HG02970 (cell line): Measurements from ENCODE around the gene RPLP2.

Source experiments
- ATAC-seq: cut with Tn5 transposase; IDR thresholded peaks from one replicate; pipeline ENCODE4 v1.9.1; 2021; ENCODE audit warnings: mild to moderate bottlenecking, moderate library complexity, moderate number of reproducible peaks; ENCODE audit not compliant: unreplicated experiment, low FRiP score

The RPLP2 gene

GRCh38 chr11:846496-847098 lies 36.8 kb downstream of the RPLP2 start:
- ATAC-seq = no peak

- ATAC-seq = no peak
Measured at GRCh38 chr11:847876-848275, 38.1 kb downstream of the RPLP2 start.

GRCh38 chr11:848380-848931 lies 38.7 kb downstream of the RPLP2 start:
- ATAC-seq = no peak

GRCh38 chr11:849104-849824 lies 39.5 kb downstream of the RPLP2 start:
- no peak for ATAC-seq

- ATAC-seq = no peak
Measured at GRCh38 chr11:849951-850774, 40.4 kb downstream of the RPLP2 start.

GRCh38 chr11:850775-851763 lies 41.3 kb downstream of the RPLP2 start:
- no peak for ATAC-seq

- ATAC-seq = no peak
Measured at GRCh38 chr11:852762-853161, 43.0 kb downstream of the RPLP2 start.

- ATAC-seq = no peak
Measured at GRCh38 chr11:853682-854448, 44.1 kb downstream of the RPLP2 start.

GRCh38 chr11:854601-855329 lies 45.0 kb downstream of the RPLP2 start:
- no peak for ATAC-seq

GRCh38 chr11:855330-855674 lies 45.5 kb downstream of the RPLP2 start:
- ATAC-seq = no peak

GRCh38 chr11:855796-856195 lies 46.0 kb downstream of the RPLP2 start:
- no peak for ATAC-seq

- no peak for ATAC-seq
Measured at GRCh38 chr11:856397-856796, 46.6 kb downstream of the RPLP2 start.

- no peak for ATAC-seq
Measured at GRCh38 chr11:858053-858761, 48.4 kb downstream of the RPLP2 start.

- no peak for ATAC-seq
Measured at GRCh38 chr11:858762-859339, 49.1 kb downstream of the RPLP2 start.

GRCh38 chr11:859394-860131 lies 49.8 kb downstream of the RPLP2 start:
- ATAC-seq = no peak

GRCh38 chr11:860234-861104 lies 50.7 kb downstream of the RPLP2 start:
- ATAC-seq = no peak
